ENCODE data around the gene TFEB.

The TFEB gene

GRCh38 chr6:41642960-41643898, 92.2 kb downstream of the TFEB start:
- no peak for TF ChIP-seq CTCF (IDR thresholded peaks at IDR 0.05; ENCODE audit: borderline replicate concordance, insufficient read depth, low read depth, low read length)
- H3K4me3 ChIP-seq (ENCODE audit: low read depth, low read length) = no peak overlapping the region

GRCh38 chr6:41642090-41642959, 93.1 kb downstream of the TFEB start:
- no peak for TF ChIP-seq CTCF (IDR thresholded peaks at IDR 0.05; ENCODE audit: borderline replicate concordance, insufficient read depth, low read depth, low read length)
- no peak overlapping the region for H3K4me3 ChIP-seq (ENCODE audit: low read depth, low read length)

GRCh38 chr6:41641352-41641925, 94.0 kb downstream of the TFEB start:
- no peak for TF ChIP-seq CTCF (IDR thresholded peaks at IDR 0.05; ENCODE audit: borderline replicate concordance, insufficient read depth, low read depth, low read length)
- no peak overlapping the region for H3K4me3 ChIP-seq (ENCODE audit: low read depth, low read length)

GRCh38 chr6:41640426-41640825, 95.0 kb downstream of the TFEB start:
- TF ChIP-seq CTCF (IDR thresholded peaks at IDR 0.05; ENCODE audit: borderline replicate concordance, insufficient read depth, low read depth, low read length) = no peak
- no peak overlapping the region for H3K4me3 ChIP-seq (ENCODE audit: low read depth, low read length)

- H3K4me3 ChIP-seq (ENCODE audit: low read depth, low read length) = no peak overlapping the region
- no peak for TF ChIP-seq CTCF (IDR thresholded peaks at IDR 0.05; ENCODE audit: borderline replicate concordance, insufficient read depth, low read depth, low read length)
Observed at GRCh38 chr6:41639809-41640371, 95.5 kb downstream of the TFEB start.

- no peak for TF ChIP-seq CTCF (IDR thresholded peaks at IDR 0.05; ENCODE audit: borderline replicate concordance, insufficient read depth, low read depth, low read length)
- no peak overlapping the region for H3K4me3 ChIP-seq (ENCODE audit: low read depth, low read length)
Observed at GRCh38 chr6:41638935-41639808, 96.2 kb downstream of the TFEB start.

Measured in GM12875 (cell line).